ENCODE results near the gene FAM83F. TPM values are rescaled to one million over a fixed set of nuclear protein-coding genes. Genes with fewer than 3 reads are reported as not detected.

FAM83F gene
- total and polyA plus RNA-seq, 8 donors, result 0.15 to 0.73 (median 0.26) TPM

DNA sequence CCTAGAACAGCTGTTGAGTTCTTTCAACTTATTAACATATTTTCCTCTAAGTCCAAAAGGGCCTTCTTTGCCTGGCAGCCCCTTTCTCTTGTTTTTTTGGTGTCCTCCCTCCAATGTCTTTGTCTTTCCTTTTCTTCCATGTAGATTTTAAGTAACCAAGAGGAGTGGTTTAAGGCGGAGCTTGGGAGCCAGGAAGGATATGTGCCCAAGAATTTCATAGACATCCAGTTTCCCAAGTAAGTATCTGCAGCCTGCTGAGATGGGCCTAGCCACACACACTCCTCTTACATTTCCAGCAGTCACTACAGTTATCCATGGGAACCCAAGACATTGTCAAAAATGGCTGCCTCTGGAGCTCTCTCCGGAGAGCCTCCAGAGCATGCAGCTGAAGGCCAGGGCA is 39.1 kb upstream of the FAM83F start:
- no peaks in the 10 kb centered on the region for H3K36me3 ChIP-seq

DNA sequence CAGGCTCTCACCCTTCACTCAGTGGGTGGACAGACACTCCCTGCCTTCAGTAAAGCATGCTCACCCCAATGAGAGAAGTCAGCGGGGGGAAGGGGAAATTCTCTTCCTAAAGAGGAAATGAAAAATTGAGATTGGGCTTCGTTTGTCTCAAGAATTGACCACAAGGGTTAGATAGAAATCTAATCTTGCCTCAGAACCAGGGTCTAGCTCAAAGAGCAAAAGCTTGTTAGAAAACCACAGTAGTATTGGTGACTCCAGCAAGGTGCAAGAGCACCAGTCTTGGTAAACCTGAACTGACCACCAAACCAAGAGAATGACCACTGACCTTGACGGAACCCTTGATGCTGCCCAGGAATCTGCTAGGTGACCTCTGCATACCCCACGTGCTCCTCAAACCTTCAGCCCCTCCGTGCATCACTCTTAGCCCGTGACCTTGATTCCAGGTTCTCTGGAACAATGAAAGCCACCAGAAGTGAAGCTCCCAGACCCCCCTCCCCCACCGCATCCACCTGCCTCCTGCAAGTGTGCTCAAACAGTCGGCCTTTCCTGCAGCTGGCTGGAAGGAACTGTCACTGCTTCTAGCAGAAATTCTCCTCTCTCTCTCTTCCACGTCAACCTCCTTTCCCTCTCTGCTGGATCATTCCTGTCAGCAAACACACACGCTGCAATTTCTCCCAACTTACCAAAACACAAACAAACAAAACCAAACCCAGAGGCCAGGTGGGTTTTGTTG is 37.7 kb upstream of the FAM83F start:
- Histone ChIP-seq H3K4me3 (no peak overlapping the region), H3K27me3 (peaks cover 0 to 41% of the 10 kb centered on the region in 2 donors), H3K36me3 (no peaks in the 10 kb centered on the region), H3K9me3 (no peaks in the 10 kb centered on the region), H3K4me1 (peaks cover 0 to 41% of the 10 kb centered on the region in 2 donors), H3K27ac (no peak overlapping the region)
- intact Hi-C loops (cut with DNase I), result no loop called here
- TF ChIP-seq, protein P1, sequence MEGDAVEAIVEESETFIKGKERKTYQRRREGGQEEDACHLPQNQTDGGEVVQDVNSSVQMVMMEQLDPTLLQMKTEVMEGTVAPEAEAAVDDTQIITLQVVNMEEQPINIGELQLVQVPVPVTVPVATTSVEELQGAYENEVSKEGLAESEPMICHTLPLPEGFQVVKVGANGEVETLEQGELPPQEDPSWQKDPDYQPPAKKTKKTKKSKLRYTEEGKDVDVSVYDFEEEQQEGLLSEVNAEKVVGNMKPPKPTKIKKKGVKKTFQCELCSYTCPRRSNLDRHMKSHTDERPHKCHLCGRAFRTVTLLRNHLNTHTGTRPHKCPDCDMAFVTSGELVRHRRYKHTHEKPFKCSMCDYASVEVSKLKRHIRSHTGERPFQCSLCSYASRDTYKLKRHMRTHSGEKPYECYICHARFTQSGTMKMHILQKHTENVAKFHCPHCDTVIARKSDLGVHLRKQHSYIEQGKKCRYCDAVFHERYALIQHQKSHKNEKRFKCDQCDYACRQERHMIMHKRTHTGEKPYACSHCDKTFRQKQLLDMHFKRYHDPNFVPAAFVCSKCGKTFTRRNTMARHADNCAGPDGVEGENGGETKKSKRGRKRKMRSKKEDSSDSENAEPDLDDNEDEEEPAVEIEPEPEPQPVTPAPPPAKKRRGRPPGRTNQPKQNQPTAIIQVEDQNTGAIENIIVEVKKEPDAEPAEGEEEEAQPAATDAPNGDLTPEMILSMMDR (IDR thresholded peaks at IDR 0.05), result no peak
- ATAC-seq, result no peak
- DNase-seq, result no peak

More for the DNA sequence above, 39.1 kb upstream of the FAM83F start:
- no peak for DNase-seq
- Histone ChIP-seq H3K9me3 (no peaks in the 10 kb centered on the region), H3K27ac (no peak overlapping the region), H3K27me3 (peaks cover 0 to 55% of the 10 kb centered on the region in 2 donors), H3K4me3 (no peak overlapping the region), H3K4me1 (peaks cover 0 to 30% of the 10 kb centered on the region in 2 donors)
- intact Hi-C loops (cut with DNase I), result no loop called here
- TF ChIP-seq, protein P1 (IDR thresholded peaks at IDR 0.05), result no peak
- no peak for ATAC-seq

DNA sequence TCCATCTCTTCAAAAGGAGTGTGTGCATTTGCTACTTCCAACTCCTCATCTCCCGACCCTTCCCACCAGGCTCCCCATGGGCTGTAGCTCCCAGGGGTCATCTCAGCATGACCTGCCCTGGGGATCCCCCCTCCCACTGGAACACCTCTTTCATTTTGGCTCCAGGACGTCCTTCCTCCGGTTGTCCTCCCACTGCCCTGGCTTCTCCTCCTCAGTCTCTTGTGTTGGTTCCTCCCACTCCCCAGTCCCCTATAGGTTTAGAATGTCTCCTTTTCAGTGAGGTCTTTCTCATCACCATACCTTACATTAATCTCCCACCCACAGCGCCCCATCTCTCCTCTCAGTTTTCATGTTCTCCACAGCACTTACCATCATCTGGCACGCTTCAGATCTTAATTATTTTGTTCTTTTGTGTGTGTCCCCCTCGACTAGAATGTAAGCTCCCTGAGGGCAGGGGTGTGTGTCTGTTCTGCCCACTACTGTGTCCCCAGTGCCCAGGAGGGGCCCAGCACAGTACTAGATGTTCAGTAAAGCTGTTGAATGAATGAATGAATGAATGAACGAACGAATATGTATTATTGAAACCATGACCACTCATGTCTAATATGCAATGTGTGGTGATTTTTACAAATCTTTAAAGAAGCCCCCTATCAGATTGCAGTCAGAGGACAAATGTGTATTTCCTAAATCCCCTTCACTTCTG is 36.6 kb upstream of the FAM83F start:
- no peak overlapping the region for H3K27ac ChIP-seq
- no peaks in the 10 kb centered on the region for H3K36me3 ChIP-seq
- ATAC-seq (no peak), DNase-seq (no peak)
- H3K4me3 ChIP-seq, result no peak overlapping the region
- TF ChIP-seq, protein P1 (IDR thresholded peaks at IDR 0.05), result no peak
- intact Hi-C loops (cut with DNase I), result no loop called here
- peaks cover 0 to 33% of the 10 kb centered on the region in 2 donors for H3K27me3 ChIP-seq
- H3K9me3 ChIP-seq, result no peaks in the 10 kb centered on the region
- peaks cover 0 to 50% of the 10 kb centered on the region in 2 donors for H3K4me1 ChIP-seq

DNA sequence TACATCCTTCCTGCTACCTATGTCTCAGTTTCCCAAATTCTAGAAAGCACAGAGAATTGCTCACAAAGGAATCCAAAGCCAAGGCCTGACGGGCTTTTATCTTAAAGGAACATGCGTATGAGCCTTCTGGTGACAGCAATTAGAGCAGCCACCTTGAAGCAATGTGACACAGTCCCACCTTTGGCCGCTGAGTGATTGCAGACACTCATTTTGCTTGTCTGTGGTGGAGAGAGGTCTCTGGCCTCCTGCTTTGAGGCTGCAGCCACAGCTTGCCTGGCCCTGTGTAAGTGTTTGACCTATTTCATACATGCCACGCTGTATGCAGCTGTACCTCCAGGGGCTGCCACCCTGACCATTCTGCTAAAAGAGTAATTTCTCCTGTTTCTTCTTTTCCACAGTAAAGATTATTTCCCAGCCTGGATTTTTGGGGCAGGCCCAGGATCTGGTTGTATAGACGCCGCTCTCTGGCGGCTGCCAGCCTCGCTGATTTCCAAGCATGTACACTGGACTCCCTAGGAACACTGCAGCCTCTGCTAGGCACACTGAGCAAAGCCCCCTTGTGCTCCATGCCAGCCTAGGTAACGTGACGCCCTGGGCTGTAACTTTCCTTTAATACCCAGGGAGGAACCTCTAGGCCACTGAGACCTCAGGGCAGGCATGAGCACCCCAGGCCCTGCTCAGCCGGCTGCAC is 35.7 kb upstream of the FAM83F start:
- Histone ChIP-seq H3K9me3 (no peaks in the 10 kb centered on the region), H3K4me3 (no peak overlapping the region), H3K27ac (no peak overlapping the region), H3K4me1 (peaks cover 0 to 50% of the 10 kb centered on the region in 2 donors), H3K27me3 (peaks cover 0 to 36% of the 10 kb centered on the region in 2 donors), H3K36me3 (no peaks in the 10 kb centered on the region)
- intact Hi-C loops (cut with DNase I), result no loop called here
- TF ChIP-seq, protein P1 (IDR thresholded peaks at IDR 0.05), result no peak
- ATAC-seq, result no peak
- no peak for DNase-seq
